ENCODE results near the gene RELN. TPM values are rescaled to one million over a fixed set of nuclear protein-coding genes. Genes with fewer than 3 reads are reported as not detected.
A peak's percentile ranks its signal among the peaks of the same experiment; 100 is the strongest.

Gene RELN
- total RNA-seq, 4 donors from 2014 or later, result 16.0 to 52.3 (median 23.6) TPM

GRCh38 chr7:103541947-103542346, 447.5 kb downstream of the RELN start:
- 70 to 95% methylated on average over 2 of the region's 2 CpGs for WGBS, 2 donors
- H3K36me3 ChIP-seq, result no peaks in the 10 kb centered on the region

DNA sequence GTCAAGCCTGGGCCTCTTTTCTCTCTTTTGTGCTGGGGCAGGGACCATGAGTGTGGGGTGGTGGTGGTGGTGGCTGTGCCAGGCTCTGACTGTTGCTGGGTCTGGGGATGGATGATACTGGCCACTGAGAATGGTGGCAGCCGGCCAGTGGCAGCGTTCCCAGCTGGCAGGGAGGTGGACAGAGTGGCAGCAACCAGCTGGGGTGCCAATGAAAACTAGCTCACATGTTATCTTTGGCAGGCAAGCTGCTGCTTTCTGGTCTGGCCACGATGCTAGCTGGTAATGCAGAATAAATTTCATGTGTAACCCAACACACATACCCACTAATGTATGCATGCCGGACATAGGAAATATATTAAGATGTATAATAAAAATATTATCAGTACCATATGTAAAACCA, 448.4 kb downstream of the RELN start:
- peak; percentile 86 to 92 for DNase-seq
- no peaks in the 10 kb centered on the region for H3K27me3 ChIP-seq
- no peak for TF ChIP-seq CTCF (IDR thresholded peaks at IDR 0.05)
- TF ChIP-seq POLR2A (IDR thresholded peaks at IDR 0.05), result no peak
- H3K27ac ChIP-seq, result no peak overlapping the region
- no peaks in the 10 kb centered on the region for H3K36me3 ChIP-seq
- H3K9me3 ChIP-seq, result no peaks in the 10 kb centered on the region
- WGBS, 2 donors, result 34 to 52% methylated on average over 2 to 4 of the region's 4 CpGs
- no peak overlapping the region for H3K4me3 ChIP-seq (replicated peaks in 1 of 3)
- intact Hi-C loops (cut with DNase I), result no loop called here
- H3K4me1 ChIP-seq, result no peaks in the 10 kb centered on the region

More at GRCh38 chr7:103541947-103542346, 447.5 kb downstream of the RELN start:
- no peak for DNase-seq
- intact Hi-C loops (cut with DNase I), result no loop called here
- H3K27me3 ChIP-seq, result no peaks in the 10 kb centered on the region
- no peak for TF ChIP-seq POLR2A (IDR thresholded peaks at IDR 0.05)
- TF ChIP-seq CTCF (IDR thresholded peaks at IDR 0.05), result no peak
- no peak overlapping the region for H3K4me3 ChIP-seq (replicated peaks in 1 of 3)
- no peaks in the 10 kb centered on the region for H3K9me3 ChIP-seq
- no peak overlapping the region for H3K27ac ChIP-seq
- no peaks in the 10 kb centered on the region for H3K4me1 ChIP-seq

DNA sequence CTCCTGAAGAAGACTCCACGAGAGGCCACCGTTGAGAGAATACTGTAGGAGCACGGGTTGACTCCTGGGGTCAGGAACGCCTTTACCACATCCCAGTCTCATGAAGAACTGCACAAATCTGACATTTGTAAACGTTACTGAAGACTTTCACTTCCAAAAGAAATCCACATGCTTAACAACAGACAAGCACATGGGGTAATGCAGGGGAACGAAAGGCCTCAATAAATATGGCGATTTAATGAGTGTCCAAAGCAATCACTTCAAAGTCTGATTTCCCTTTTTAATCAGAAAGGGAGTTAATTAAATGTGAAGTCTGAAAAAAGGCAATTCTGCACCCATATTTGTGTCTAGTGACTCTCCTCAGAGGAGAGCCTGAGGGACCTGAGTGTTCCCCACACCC, 449.1 kb downstream of the RELN start:
- intact Hi-C loops (cut with DNase I), result no loop called here
- H3K4me1 ChIP-seq, result no peaks in the 10 kb centered on the region
- H3K36me3 ChIP-seq, result no peaks in the 10 kb centered on the region
- 85 to 90% methylated on average over 7 of the region's 7 CpGs for WGBS, 2 donors
- no peak overlapping the region for H3K4me3 ChIP-seq (replicated peaks in 1 of 3)
- no peaks in the 10 kb centered on the region for H3K9me3 ChIP-seq
- no peak for TF ChIP-seq CTCF (IDR thresholded peaks at IDR 0.05)
- TF ChIP-seq POLR2A (IDR thresholded peaks at IDR 0.05), result no peak
- H3K27me3 ChIP-seq, result no peaks in the 10 kb centered on the region
- H3K27ac ChIP-seq, result no peak overlapping the region
- no peak for DNase-seq

GRCh38 chr7:103539875-103540274, 449.6 kb downstream of the RELN start:
- Histone ChIP-seq H3K27ac (no peak overlapping the region), H3K4me1 (no peaks in the 10 kb centered on the region), H3K4me3 (replicated peaks in 1 of 3) (no peak overlapping the region), H3K36me3 (no peaks in the 10 kb centered on the region), H3K27me3 (no peaks in the 10 kb centered on the region), H3K9me3 (no peaks in the 10 kb centered on the region)
- intact Hi-C loops (cut with DNase I), result no loop called here
- WGBS, 2 donors, result 92 to 95% methylated on average over 8 of the region's 8 CpGs
- TF ChIP-seq CTCF (IDR thresholded peaks at IDR 0.05) (no peak), POLR2A (IDR thresholded peaks at IDR 0.05) (no peak)
- DNase-seq, result no peak

DNA sequence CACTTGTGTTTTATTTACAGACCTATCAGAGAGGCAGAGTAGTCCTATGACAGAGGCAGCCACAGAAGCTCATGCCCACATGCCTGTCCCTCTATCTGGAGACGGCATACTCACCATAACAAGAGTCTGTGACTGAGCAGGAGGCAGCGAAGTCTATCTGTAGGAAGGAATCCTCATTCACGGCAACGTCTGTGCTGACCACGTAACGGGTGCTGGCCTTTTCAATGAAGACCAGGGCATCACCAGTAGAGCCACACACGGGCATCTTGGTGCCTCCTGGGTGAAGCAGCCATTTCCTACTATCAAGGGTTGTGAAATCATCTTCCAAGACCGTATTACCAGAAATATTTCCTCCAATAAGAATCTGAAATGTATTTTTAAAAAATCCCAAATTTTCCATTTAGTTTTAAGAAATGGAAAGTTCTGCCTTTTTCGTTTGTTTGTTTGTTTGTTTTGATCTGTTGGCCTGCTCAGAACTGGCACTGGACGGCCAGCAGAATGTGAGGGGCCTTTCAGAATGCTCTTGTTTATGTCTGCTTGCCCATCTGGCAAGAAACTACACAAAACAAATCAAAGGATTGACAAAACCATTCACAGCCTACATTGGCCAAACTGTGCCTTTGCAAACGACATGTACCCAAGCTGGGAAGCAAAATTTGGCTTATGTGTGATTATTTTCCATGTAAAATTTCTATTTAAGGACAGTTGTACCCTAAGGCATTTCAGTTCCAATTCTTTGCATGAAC, 450.3 kb downstream of the RELN start:
- TF ChIP-seq CTCF (IDR thresholded peaks at IDR 0.05), result no peak
- TF ChIP-seq POLR2A (IDR thresholded peaks at IDR 0.05), result no peak
- Histone ChIP-seq H3K27me3 (no peaks in the 10 kb centered on the region), H3K27ac (no peak overlapping the region), H3K36me3 (no peaks in the 10 kb centered on the region), H3K4me1 (no peaks in the 10 kb centered on the region), H3K9me3 (no peaks in the 10 kb centered on the region), H3K4me3 (replicated peaks in 1 of 3) (no peak overlapping the region)
- DNase-seq, result no peak
- intact Hi-C loops (cut with DNase I), result no loop called here
- WGBS, 2 donors, result 84% methylated on average over 11 of the region's 11 CpGs

Measured in thyroid gland (tissue), 4 donors.